Stimulated activated naive CD4-positive, alpha-beta T cell (primary cell): ENCODE data around the gene MFNG.

Experiments used
- DNase-seq, 6 experiments: peaks; one replicate each; lab custom pipeline; 2025; lab: John Stamatoyannopoulos, UW

The MFNG gene

GRCh38 chr22:37448516-37449127 is 37.6 kb downstream of the MFNG start:
- DNase-seq: no peak

DNA sequence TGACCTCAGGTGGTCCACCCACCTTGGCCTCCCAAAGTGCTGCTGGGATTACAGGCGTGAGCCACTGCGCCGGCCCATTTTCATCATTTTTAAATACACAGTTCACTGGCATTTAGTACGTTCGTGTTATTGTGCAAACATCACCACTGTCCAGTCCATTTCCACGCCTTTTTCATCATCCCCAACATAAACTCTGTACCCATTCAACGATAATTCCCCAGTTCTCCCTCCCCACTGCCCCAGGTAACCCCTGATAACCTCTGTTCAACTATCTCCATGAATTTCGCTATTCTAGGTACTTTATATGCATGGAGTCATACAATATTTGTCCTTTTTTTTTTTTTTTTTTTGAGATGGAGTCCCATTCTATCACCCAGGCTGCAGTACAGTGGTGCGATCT is 40.7 kb downstream of the MFNG start:
- DNase-seq: no peak

GRCh38 chr22:37443977-37444376 is 42.2 kb downstream of the MFNG start:
- no peak for DNase-seq

GRCh38 chr22:37443086-37443485 is 43.1 kb downstream of the MFNG start:
- no peak for DNase-seq

- DNase-seq: no peak
These were observed 43.6 kb downstream of the MFNG start for GRCh38 chr22:37442537-37442936.

- no peak for DNase-seq
These were observed 44.0 kb downstream of the MFNG start for GRCh38 chr22:37442135-37442534.

- no peak for DNase-seq
These were observed 45.3 kb downstream of the MFNG start for GRCh38 chr22:37440875-37441274.

DNA sequence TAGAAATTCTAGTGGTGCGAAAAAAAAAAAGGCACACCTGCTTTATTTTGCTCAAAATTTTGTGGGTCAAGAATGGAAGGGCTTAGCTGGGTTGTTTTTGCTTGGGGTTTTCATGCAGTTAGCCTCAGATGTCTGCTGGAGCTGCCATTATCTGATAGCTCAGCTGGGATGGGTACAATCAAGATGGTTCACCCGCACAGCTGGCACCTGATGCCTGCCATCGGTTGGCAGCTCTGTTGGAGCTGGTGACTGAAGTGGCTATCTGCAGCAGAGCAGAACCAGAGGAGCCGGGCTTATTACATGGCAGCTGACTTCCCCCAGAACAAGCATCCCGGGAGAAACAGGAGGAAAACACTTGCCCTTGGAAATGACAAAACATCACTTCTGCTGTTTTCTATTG is 46.8 kb downstream of the MFNG start:
- DNase-seq: no peak

- no peak for DNase-seq
These were observed 50.1 kb downstream of the MFNG start for GRCh38 chr22:37435970-37436603.

DNA sequence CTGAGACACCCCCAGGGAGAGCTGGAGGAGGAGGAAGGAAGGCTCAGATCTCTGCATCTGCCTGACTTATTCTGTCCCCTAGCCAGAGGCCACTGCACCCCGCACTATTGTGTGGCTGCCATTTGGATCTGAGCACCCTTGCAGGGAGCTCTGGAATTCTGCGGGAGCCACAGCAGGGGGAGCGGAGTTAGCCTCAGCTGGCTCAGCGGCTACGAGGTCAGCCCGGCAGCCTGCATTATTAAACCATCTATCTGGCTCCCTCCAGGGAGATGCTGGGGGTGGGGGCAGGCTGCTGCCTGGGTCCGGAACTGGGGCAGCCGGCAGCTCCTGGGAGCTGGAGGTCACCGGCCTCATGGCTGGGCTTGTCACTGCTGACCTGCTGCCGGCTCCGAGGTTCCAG is 52.4 kb downstream of the MFNG start:
- no peak for DNase-seq

GRCh38 chr22:37432708-37433054 is 53.5 kb downstream of the MFNG start:
- no peak for DNase-seq

DNA sequence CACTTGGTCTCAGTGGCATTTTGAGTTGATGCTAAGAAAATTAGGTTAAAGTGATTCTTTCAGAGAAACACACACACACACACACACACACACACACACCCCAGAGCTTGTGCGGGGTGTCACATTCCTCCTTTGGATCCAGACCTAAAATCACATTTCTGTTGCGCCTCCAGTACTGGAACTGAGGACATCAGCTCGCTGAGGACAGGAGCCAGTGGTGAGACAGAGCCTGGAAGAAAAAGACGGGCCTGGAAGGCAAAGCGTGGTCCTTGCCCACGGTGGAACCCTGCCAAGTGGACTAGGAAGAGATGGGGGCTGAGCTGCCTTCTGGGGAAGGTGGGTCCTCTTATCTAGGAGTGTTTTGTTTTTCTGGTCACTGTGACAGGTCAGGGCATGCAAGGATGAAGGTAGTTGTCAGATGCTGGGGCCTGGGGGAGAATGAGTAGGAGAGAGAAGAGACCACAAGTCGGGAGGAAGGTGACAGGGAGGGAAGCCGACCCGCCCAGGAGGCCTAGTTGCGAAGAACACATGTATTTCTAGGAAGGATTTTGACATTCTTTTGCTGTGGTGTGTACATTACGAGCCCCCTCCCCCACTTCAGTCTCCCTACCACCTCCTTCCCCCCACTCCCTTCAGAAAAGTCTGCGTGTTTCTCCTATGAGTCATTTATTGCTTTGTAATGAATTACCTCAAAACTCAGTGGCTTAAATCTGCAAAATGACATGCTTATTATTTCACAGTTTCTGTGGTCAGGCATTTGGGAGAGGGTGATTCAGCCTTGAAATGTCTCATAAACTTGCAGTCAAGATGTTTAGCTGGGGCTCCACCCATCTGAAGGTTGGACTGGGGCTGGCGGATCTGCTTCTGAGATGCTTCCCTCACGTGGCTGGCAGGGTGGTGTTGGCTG is 54.1 kb downstream of the MFNG start:
- no peak for DNase-seq

GRCh38 chr22:37431366-37431765 is 54.8 kb downstream of the MFNG start:
- DNase-seq: no peak

GRCh38 chr22:37430941-37431340 is 55.2 kb downstream of the MFNG start:
- DNase-seq: no peak

DNA sequence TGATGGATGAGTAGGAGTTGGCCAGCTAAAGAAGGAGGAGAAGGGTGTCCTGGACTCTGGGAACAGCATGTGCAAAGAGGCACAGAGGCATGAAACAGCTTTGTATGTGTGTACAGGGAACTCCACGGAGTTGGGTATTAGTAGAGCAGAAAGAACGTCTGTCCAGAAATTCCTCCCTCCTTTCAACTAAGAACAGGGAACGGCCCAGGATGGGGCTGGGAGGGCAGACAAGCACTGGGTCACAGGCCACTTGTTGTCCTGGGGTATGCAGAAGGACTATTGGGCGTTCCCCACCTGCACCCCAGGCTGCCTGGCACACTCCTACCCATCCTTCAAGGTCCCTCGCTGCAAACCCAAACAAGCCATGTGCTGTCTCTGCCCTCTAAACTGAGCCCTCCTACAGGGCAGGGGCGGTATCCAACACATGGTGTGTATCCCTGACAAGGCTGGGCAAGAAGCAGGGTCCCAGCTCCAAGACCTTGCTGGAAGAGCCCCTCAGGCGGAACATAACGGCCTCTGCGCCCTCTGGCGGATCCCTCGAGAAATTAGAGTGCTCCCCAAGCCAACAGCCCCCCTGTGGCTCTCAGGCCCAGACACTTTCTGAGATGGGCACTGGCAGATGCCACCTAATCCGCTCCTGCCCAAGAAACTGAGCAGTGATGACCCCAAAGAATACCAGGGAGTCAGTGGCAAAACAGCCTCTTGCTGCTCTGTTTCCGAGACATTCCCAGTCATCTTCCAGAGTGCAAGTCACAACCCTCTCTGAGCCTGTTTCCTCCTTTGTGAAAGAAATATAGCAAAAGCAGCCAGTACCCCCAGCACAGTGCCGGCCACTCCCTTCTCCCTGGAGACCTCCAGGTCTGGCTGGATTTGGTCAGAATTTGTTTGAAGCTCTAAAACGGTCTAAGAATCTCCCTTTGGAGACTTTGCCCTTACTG is 57.3 kb downstream of the MFNG start:
- DNase-seq: peak; percentile 8 to 71 (median 44)

GRCh38 chr22:37427711-37428635 is 58.2 kb downstream of the MFNG start:
- no peak for DNase-seq

- no peak for DNase-seq
These were observed 59.0 kb downstream of the MFNG start, which contains the start of gene ELFN2 for GRCh38 chr22:37427135-37427710. Gene ELFN2, minus strand, starts transcription at chr22:37427479. Its CDS starts 51,945 bp downstream, at chr22:37375534.

- DNase-seq: no peak
These were observed 59.5 kb downstream of the MFNG start for GRCh38 chr22:37426706-37427134.

- DNase-seq: no peak
These were observed 60.1 kb downstream of the MFNG start for GRCh38 chr22:37425800-37426705.
